Nephron (organoid): ENCODE data around the gene ZMYM4.

Source experiments
- H3K27ac Mint-ChIP-seq, 3 experiments: 2 replicates each; pipeline ENCODE4 v1.8.0; 2020; ENCODE audit warnings: mixed read lengths in 3 of 3, mild to moderate bottlenecking in 2 of 3, moderate library complexity in 1 of 3
- H3K27me3 Mint-ChIP-seq: 2 replicates; pipeline ENCODE4 v1.8.0; 2021; ENCODE audit warnings: low read depth, mild to moderate bottlenecking, moderate library complexity, mixed read lengths
- H3K36me3 Mint-ChIP-seq: 2 replicates; pipeline ENCODE4 v1.8.0; 2020; ENCODE audit warnings: low read depth, mixed read lengths
- H3K4me1 Mint-ChIP-seq: 2 replicates; pipeline ENCODE4 v1.8.0; 2020; ENCODE audit warnings: mixed read lengths
- H3K4me3 Mint-ChIP-seq, 3 experiments: 2 replicates each; pipeline ENCODE4 v1.8.0; 2020; ENCODE audit warnings: mild to moderate bottlenecking in 3 of 3, mixed read lengths in 3 of 3, moderate library complexity in 2 of 3
- H3K9me3 Mint-ChIP-seq: 2 replicates; pipeline ENCODE4 v1.8.0; 2020; ENCODE audit warnings: mixed read lengths
- TF ChIP-seq, protein P1 (sequence below), 3 experiments: fragments of 200-600 bp; sonication (generic); IDR thresholded peaks; one replicate each; pipeline ENCODE4 v1.5.0; 2021; ENCODE audit warnings: antibody characterized with exemption in 3 of 3; ENCODE audit not compliant: unreplicated experiment in 3 of 3

The ZMYM4 gene

DNA sequence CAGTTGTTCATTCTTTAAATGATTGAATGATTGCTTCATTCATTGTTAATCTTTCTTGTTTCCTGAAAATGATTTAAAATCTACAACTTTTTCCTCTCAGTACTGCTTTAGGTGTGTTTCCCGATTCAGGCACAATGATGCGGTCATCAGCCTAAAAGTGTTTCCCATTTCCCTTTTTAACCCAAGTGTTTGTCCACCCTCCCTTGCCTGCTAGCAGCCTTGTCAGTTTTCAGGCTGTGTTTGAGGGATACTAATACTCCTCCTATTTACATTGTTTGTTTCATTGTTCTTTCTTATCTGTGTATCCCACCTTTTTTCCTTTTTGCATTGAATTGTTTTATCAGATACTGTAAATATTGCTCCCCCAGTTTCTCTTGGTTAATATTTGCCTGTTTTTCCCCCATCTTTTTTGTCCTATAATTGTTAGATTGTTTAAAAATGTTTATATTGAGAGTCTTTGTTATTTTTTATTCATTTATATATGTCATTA lies 157.6 kb downstream of the ZMYM4 start:
- H3K4me1 Mint-ChIP-seq, result no peaks in the 10 kb centered on the region
- peaks cover 63% of the 10 kb centered on the region for H3K36me3 Mint-ChIP-seq
- H3K27ac Mint-ChIP-seq, result no peak overlapping the region
- H3K27me3 Mint-ChIP-seq, result no peaks in the 10 kb centered on the region
- no peaks in the 10 kb centered on the region for H3K9me3 Mint-ChIP-seq
- H3K4me3 Mint-ChIP-seq, result no peak overlapping the region
- TF ChIP-seq, protein P1, sequence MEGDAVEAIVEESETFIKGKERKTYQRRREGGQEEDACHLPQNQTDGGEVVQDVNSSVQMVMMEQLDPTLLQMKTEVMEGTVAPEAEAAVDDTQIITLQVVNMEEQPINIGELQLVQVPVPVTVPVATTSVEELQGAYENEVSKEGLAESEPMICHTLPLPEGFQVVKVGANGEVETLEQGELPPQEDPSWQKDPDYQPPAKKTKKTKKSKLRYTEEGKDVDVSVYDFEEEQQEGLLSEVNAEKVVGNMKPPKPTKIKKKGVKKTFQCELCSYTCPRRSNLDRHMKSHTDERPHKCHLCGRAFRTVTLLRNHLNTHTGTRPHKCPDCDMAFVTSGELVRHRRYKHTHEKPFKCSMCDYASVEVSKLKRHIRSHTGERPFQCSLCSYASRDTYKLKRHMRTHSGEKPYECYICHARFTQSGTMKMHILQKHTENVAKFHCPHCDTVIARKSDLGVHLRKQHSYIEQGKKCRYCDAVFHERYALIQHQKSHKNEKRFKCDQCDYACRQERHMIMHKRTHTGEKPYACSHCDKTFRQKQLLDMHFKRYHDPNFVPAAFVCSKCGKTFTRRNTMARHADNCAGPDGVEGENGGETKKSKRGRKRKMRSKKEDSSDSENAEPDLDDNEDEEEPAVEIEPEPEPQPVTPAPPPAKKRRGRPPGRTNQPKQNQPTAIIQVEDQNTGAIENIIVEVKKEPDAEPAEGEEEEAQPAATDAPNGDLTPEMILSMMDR (IDR thresholded peaks at IDR 0.05; ENCODE audit: unreplicated experiment in 3 of 3), result no peak

DNA sequence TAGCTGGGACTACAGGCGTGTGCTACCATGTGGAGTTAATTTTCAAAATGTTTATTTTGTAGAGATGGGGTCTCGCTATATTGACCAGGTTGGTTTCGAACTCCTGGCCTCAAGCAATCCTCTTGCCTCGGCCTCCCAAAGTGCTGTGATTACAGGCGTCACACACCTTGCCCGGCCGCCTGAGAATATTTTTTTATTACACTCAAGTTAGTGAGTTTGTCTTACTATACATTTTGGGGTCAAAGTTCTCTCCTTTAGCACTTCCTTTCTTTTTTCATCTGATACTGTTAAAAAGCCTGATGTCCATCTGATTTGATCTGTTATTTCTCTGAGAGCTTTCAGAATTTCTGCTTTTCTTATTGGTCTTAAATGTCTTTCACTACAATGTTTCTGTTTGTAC lies 159.9 kb downstream of the ZMYM4 start:
- TF ChIP-seq, protein P1 (IDR thresholded peaks at IDR 0.05; ENCODE audit: unreplicated experiment in 3 of 3), result no peak

DNA sequence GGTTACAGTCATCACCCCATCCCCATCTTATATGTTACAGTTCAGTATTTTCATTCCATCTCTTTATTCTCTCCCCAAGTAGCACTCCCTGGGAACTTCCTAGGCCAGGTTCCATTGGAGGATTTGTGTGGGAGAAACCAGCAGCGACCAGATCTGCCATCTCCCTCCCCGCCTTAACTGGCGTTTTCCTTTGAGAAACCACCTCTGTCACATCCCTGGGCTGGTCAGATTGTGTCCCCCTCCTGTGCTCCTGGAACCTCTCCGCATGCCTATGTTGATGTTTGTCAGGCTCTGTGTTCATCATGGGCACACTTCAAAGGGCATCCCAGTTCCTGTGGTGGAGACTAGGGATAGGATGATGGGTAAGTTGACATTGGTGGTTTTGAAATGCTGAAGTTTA lies 162.3 kb downstream of the ZMYM4 start:
- Mint-ChIP-seq H3K9me3 (no peaks in the 10 kb centered on the region), H3K36me3 (peaks cover 54% of the 10 kb centered on the region), H3K4me1 (no peaks in the 10 kb centered on the region), H3K27ac (no peak overlapping the region), H3K27me3 (no peaks in the 10 kb centered on the region), H3K4me3 (no peak overlapping the region)
- TF ChIP-seq, protein P1 (IDR thresholded peaks at IDR 0.05; ENCODE audit: unreplicated experiment in 3 of 3), result no peak

More for the DNA sequence above, 159.9 kb downstream of the ZMYM4 start:
- H3K4me3 Mint-ChIP-seq, result no peak overlapping the region
- H3K27ac Mint-ChIP-seq, result no peak overlapping the region
- no peaks in the 10 kb centered on the region for H3K9me3 Mint-ChIP-seq
- H3K4me1 Mint-ChIP-seq, result no peaks in the 10 kb centered on the region
- H3K27me3 Mint-ChIP-seq, result no peaks in the 10 kb centered on the region
- peaks cover 60% of the 10 kb centered on the region for H3K36me3 Mint-ChIP-seq

DNA sequence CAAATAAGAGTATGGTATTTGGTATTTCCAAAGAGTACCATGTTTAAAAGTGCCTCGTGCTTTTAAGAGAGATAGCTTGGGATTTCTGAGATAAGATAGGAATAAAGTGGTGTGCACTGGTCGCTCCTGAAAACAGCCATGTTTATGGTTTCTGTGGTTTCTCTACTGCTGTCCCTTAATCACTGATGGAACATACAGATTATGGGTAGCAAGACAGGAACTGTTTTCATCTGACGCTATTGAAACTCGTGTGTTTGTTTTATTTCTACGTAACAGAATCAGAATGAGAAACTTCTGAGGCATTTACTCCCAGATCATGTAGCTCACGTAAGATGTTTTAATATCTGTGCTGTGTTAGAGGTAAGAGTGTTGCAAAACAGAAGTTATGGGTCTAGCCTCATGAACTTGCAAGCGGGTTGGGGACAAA lies 162.7 kb downstream of the ZMYM4 start:
- Mint-ChIP-seq H3K36me3 (peaks cover 50% of the 10 kb centered on the region), H3K27ac (no peak overlapping the region), H3K9me3 (no peaks in the 10 kb centered on the region), H3K4me3 (no peak overlapping the region), H3K4me1 (no peaks in the 10 kb centered on the region), H3K27me3 (no peaks in the 10 kb centered on the region)
- TF ChIP-seq, protein P1 (IDR thresholded peaks at IDR 0.05; ENCODE audit: unreplicated experiment in 3 of 3), result no peak

DNA sequence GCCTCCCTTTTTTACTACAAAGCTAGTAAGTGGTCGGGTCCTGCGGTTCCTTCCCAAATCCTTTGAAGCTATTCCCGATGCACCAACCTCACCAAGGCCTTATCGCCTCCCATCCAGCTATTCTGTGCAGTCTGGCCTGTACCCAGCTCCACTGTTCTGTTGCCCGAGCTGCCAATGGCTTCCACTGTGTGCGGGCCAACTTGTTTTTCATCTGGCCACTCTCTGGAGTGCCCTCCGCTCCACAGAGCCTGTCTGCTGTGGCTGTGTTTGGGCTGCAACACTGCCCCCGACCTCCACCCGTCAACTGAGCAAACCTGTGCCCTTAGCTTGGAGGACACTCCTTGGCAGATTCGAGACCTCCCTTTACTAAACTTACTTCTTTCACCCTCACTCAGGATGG lies 163.7 kb downstream of the ZMYM4 start:
- TF ChIP-seq, protein P1 (IDR thresholded peaks at IDR 0.05; ENCODE audit: unreplicated experiment in 3 of 3), result no peak
- peaks cover 52% of the 10 kb centered on the region for H3K36me3 Mint-ChIP-seq
- H3K4me1 Mint-ChIP-seq, result no peaks in the 10 kb centered on the region
- H3K27me3 Mint-ChIP-seq, result no peaks in the 10 kb centered on the region
- H3K9me3 Mint-ChIP-seq, result no peaks in the 10 kb centered on the region
- no peak overlapping the region for H3K27ac Mint-ChIP-seq
- no peak overlapping the region for H3K4me3 Mint-ChIP-seq

DNA sequence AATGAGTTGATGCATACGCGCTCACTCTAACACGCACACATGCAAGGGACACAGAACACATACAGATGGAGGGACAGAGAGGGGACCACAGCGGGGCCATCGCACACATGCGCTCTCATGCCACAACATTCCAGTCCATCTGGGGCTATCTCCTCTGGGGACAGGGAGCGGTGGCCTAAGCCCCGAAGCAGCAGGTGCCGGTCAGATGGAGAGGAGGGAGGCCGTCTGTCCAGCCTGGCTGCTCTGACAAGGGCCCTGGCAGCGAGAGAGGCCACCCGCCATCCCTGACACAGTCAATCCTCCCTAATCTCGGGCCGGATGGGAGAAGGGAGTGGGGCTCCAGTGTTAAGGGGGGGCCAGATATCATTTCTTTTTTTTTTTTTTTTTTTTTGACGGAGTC lies 165.2 kb downstream of the ZMYM4 start:
- Mint-ChIP-seq H3K27me3 (no peaks in the 10 kb centered on the region), H3K36me3 (peaks cover 58% of the 10 kb centered on the region), H3K9me3 (no peaks in the 10 kb centered on the region), H3K4me1 (no peaks in the 10 kb centered on the region), H3K4me3 (no peak overlapping the region), H3K27ac (no peak overlapping the region)
- TF ChIP-seq, protein P1 (IDR thresholded peaks at IDR 0.05; ENCODE audit: unreplicated experiment in 3 of 3), result no peak
